Progenitor cell of endocrine pancreas (in vitro differentiated cells): Measurements from ENCODE around the gene MFSD2A. TPM values are rescaled to one million over a fixed set of nuclear protein-coding genes. Genes with fewer than 3 reads are reported as not detected.
A peak's percentile ranks its signal among the peaks of the same experiment; 100 is the strongest.
"Not testable (repeated sequence)": the region's sequence is repeated elsewhere in the genome, so short reads cannot be mapped to it uniquely, and the experiment has no call there.

Experiments
- DNase-seq: peaks from one replicate; pipeline ENCODE4 v3.0.0; 2021; ENCODE audit warnings: low spot score; ENCODE audit not compliant: unreplicated experiment
- H3K27ac Mint-ChIP-seq: 2 replicates; pipeline ENCODE4 v1.8.0; 2021; ENCODE audit warnings: mild to moderate bottlenecking, moderate library complexity, mixed read lengths
- H3K27me3 Mint-ChIP-seq: 2 replicates; pipeline ENCODE4 v1.8.0; 2021; ENCODE audit warnings: mixed read lengths
- H3K36me3 Mint-ChIP-seq: 2 replicates; pipeline ENCODE4 v1.8.0; 2022; ENCODE audit warnings: mixed read lengths; ENCODE audit not compliant: insufficient read depth
- H3K4me1 Mint-ChIP-seq: 2 replicates; pipeline ENCODE4 v1.8.0; 2021; ENCODE audit warnings: low read depth, mixed read lengths
- H3K4me3 Mint-ChIP-seq: 2 replicates; pipeline ENCODE4 v1.8.0; 2021; ENCODE audit warnings: low read depth, mild to moderate bottlenecking, moderate library complexity, mixed read lengths
- H3K9me3 Mint-ChIP-seq: 2 replicates; pipeline ENCODE4 v1.8.0; 2021; ENCODE audit warnings: low read depth, mixed read lengths
- total RNA-seq: library from RNA; stranded (reverse); gene quantifications from 2 replicates; pipeline ENCODE4 v1.2.1, GENCODE V29; 2021
- TF ChIP-seq, protein P1 (sequence below): fragments of 200-600 bp; sonication (generic); IDR thresholded peaks from one replicate; pipeline ENCODE4 v1.5.0; 2021; ENCODE audit warnings: antibody characterized with exemption, mild to moderate bottlenecking; ENCODE audit not compliant: unreplicated experiment

Gene MFSD2A
- total RNA-seq, 1 donor from 2014 or later = 1.8 TPM

DNA sequence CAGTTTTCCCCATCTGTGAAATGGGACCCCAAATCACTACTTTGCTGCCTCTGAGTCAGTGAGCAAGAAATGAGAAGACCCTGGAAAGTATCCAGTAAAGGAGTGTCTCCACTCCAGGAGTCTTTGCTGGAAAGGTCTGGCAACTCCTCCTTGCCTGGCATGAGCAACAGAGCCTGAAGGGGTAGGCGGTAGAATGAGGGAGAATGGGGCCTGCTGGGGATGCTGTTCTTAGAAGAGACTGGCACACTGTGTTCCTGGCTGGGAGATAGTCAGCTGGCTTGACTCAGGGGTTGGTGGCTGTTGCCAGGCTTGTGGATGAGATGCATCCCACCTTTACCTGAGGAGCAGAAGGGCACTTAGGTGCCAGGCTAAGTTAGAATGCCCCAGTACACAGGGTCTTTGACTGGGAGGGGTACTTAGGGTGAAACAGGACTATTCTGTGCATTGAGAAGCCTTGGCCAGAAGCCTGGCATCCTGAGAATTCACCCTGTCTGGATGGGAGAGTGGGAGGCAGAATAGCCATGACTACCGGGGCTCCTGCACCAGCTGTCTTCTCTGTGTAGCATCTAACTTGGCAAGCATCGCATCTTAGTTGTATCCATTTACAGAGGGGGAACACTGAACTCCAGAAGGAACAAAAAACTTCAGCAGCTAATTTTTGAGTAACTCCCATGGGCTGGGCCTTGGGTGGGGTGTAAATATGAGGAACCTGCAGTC lies 2.5 kb downstream of the MFSD2A start:
- H3K4me1 Mint-ChIP-seq = peaks cover 10% of the 10 kb centered on the region
- no peak overlapping the region for H3K27ac Mint-ChIP-seq
- H3K36me3 Mint-ChIP-seq = no peaks in the 10 kb centered on the region
- H3K9me3 Mint-ChIP-seq = no peaks in the 10 kb centered on the region
- TF ChIP-seq, protein P1, sequence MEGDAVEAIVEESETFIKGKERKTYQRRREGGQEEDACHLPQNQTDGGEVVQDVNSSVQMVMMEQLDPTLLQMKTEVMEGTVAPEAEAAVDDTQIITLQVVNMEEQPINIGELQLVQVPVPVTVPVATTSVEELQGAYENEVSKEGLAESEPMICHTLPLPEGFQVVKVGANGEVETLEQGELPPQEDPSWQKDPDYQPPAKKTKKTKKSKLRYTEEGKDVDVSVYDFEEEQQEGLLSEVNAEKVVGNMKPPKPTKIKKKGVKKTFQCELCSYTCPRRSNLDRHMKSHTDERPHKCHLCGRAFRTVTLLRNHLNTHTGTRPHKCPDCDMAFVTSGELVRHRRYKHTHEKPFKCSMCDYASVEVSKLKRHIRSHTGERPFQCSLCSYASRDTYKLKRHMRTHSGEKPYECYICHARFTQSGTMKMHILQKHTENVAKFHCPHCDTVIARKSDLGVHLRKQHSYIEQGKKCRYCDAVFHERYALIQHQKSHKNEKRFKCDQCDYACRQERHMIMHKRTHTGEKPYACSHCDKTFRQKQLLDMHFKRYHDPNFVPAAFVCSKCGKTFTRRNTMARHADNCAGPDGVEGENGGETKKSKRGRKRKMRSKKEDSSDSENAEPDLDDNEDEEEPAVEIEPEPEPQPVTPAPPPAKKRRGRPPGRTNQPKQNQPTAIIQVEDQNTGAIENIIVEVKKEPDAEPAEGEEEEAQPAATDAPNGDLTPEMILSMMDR = no peak
- no peak for DNase-seq
- H3K4me3 Mint-ChIP-seq = no peak overlapping the region
- peaks cover 43% of the 10 kb centered on the region for H3K27me3 Mint-ChIP-seq

DNA sequence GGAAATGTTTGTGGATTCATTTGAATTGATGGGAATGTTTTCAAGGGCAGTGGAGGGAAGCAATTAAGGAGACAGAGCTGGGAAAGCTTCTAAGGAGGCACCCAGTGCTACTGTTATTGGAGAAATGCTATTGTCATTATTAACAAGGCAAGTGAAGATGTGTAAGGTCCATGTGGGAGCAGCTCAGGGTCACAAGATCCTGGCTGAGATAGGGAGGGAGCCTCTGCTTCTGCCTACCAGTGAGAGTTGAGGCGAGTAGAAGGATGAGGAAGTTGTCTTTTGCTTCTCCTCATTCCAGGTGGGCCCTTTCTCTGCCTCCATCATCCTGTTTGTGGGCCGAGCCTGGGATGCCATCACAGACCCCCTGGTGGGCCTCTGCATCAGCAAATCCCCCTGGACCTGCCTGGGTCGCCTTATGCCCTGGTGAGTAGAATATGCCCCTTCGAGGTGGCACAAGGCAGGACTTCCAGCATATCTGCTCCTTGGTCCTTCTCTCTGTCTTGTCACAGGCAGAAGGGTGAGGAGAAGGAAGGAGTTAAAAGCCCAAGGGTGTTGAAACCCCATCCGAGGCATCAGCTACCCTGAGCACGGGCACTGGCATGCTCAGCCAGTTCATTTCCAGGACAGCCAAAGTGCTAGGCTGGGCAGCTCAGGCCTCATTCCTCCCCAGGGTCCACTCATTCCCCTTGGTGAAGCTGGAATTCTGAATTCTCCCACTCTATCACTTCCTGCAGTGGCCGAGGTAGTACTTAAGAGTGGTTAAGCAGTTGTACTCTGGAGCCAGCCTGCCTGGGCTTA lies 3.7 kb downstream of the MFSD2A start:
- no peak overlapping the region for H3K27ac Mint-ChIP-seq
- no peaks in the 10 kb centered on the region for H3K36me3 Mint-ChIP-seq
- no peak for DNase-seq
- H3K4me1 Mint-ChIP-seq = peaks cover 8% of the 10 kb centered on the region
- TF ChIP-seq, protein P1 = no peak
- H3K9me3 Mint-ChIP-seq = no peaks in the 10 kb centered on the region
- H3K27me3 Mint-ChIP-seq = peaks cover 36% of the 10 kb centered on the region
- H3K4me3 Mint-ChIP-seq = no peak overlapping the region

DNA sequence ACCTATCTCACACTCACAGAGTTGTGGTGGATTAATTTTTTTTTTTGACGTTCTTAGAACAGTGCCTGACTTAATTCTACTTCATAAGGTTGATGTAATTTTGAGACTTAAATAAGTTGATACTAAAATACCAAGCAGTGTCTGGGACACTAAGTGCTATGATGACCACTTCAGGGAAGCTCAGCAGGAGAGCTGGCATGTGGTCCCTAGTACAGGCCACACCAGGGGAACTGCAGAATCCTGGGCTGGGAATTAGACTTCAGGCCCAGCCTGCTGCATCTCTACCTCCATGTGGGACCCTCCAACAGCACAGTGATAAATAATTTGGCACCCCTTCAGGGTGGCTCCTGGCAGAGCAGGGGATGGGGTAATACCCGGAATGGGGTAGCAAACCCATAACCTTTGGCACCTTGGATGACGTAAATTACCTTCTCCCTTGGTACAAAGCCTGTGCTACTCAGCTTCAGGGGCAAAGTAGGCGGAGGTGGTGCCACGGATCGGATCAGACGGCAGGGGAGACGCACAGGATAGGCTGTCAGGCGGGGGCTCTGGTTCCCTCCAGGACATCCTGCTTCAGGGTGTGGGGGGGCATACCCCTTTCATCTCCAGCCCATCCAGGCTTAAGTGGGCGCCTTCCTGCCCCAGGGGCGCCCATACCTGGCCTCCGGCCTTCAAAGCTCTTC lies 4.8 kb downstream of the MFSD2A start:
- H3K9me3 Mint-ChIP-seq = no peaks in the 10 kb centered on the region
- no peaks in the 10 kb centered on the region for H3K36me3 Mint-ChIP-seq
- no peak overlapping the region for H3K4me3 Mint-ChIP-seq
- DNase-seq = no peak
- peak overlapping the region; percentile 39 for H3K27ac Mint-ChIP-seq
- peaks cover 8% of the 10 kb centered on the region for H3K4me1 Mint-ChIP-seq
- TF ChIP-seq, protein P1 = no peak
- peaks cover 26% of the 10 kb centered on the region for H3K27me3 Mint-ChIP-seq

DNA sequence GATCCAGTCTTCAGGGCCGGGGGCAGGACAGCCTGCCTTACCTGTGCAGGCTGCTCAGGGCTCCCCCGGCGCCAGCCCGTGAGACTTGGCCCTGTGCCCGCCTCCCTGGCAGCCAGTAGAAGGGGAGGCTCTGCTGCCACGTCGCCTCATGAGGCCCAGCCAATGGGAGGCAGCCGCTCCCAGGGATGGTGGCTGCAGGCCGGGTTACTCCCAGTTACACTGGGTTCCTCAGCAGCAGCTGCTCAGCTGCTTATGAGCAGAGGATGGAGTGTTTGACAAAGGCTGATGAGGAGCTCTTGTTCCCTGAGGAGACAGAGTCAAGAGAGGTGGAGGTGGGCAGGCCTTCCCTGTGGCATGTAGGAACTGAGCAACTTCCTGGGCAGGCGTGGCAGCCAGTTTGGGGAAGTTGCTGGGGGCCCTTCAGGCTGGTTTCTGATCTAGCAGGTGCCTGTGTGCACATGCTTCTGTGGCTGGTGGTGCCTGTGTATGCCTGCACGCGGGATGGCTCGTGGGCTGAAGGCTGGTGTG lies 5.5 kb downstream of the MFSD2A start:
- Mint-ChIP-seq H3K27ac (no peak overlapping the region), H3K9me3 (no peaks in the 10 kb centered on the region), H3K4me3 (no peak overlapping the region), H3K36me3 (no peaks in the 10 kb centered on the region), H3K27me3 (peaks cover 25% of the 10 kb centered on the region), H3K4me1 (peaks cover 7% of the 10 kb centered on the region)
- DNase-seq = no peak
- TF ChIP-seq, protein P1 = no peak

DNA sequence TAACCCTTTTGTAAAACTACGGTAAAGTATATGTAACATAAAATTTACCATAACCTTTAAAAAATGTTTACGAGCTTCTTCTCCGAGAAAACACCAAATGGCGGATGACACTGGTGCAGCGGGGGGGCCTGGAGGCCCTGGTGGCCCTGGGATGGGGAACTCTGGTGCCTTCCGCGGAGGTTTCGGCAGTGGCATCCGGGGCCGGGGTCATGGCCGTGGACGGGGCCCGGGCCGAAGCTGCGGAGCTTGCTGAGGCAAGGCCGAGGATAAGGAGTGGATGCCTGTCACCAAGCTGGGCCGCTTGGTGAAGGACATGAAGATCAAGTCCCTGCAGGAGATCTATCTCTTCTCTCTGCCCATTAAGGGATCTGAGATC lies 7.5 kb downstream of the MFSD2A start:
- peaks cover 7% of the 10 kb centered on the region for H3K27me3 Mint-ChIP-seq
- no peak overlapping the region for H3K27ac Mint-ChIP-seq
- TF ChIP-seq, protein P1 = no peak
- H3K36me3 Mint-ChIP-seq = no peaks in the 10 kb centered on the region
- no peaks in the 10 kb centered on the region for H3K4me1 Mint-ChIP-seq
- H3K9me3 Mint-ChIP-seq = no peaks in the 10 kb centered on the region
- no peak overlapping the region for H3K4me3 Mint-ChIP-seq
- DNase-seq = no peak

DNA sequence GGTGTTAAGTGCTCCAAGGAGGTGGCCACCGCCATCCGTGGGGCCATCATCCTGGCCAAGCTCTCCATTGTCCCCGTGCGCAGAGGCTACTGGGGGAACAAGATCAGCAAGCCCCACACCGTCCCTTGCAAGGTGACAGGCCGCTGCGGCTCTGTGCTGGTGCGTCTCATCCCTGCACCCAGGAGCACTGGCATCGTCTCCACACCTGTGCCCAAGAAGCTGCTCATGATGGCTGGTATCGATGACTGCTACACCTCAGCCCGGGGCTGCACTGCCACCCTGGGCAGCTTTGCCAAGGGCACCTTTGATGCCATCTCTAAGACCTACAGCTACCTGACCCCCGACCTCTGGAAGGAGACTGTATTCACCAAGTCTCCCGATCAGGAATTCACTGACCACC lies 8.0 kb downstream of the MFSD2A start:
- H3K27me3 Mint-ChIP-seq, H3K4me3 Mint-ChIP-seq, H3K36me3 Mint-ChIP-seq, H3K9me3 Mint-ChIP-seq, H3K27ac Mint-ChIP-seq, H3K4me1 Mint-ChIP-seq, DNase-seq: not testable (repeated sequence)
